NCI-H748 (cell line): ENCODE data around the gene OR1I1.

ENCODE experiments used
- DNase-seq: peaks from one replicate; lab custom pipeline; 2025; ENCODE audit not compliant: unreplicated experiment; lab: John Stamatoyannopoulos, UW

The OR1I1 gene

DNA sequence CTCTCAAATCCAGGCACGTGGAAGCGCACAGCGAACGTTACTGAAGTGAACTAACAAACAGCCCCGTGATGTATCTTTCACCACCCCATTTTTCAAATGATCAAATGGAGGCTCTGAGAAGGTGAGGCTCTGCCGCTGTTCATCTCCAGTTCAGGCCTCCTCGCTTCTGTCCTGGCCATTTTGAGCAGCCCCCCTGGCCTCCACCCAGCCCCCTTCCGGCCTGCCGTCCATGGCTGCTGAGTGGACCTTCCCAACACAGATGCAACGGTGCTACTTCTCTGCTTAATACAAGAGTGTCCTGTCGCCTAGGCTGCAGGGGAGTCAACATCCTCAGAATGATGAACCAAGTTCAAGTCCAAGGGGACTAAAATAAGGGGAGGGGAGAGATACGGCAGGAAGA lies 34.8 kb downstream of the OR1I1 start:
- DNase-seq = no peak

DNA sequence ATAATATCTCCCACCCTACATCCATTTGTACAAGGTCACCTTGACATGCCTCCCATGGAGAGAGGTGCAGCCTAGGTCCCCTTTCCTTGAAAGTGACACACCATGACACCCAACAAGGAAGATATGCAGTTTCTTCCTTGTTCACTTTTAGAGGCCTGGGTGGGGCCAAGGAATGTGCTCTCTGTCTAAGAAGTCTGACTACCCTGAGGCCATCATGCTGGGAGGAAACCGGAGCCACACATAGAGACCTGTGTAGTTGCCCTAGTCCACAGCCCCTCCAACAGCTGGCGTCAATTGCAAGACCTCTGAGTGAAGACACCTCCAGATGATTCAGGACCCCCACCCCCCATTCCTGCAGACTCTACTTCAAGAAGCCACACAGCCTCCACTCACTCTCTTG lies 36.2 kb downstream of the OR1I1 start:
- no peak for DNase-seq

DNA sequence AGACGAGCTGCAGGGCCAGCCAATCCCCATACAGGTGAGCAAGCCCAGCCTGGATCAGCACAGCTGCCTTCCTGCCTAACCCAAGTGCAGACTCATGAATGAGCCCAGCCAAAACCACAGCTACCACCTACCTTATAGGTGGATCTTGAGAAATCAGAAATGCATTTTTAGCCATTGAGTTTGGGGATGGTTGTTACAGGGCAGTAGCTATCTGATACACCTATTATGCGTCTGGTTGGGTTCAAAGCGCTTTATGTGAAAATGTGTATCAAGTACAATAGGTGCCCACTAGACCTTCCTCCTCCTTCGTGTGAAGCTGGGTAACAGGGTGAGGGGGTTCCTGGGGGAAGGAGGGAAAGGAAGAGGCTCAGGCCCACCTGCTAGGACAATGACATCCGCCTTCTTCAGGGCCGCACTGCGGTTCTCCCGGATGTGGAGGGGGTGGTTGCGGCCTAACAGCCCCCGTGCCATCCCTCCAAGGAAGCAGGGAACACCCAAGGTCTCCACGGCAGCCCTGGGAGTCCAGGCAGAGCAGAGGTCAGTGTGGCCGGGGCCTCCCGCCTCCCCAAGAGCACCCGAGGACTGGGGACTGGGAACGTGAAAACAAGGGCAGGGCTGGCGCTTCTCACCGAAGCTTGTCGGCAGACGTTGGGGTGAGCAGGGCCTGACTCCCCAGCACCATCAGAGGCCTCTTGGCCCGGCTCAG lies 36.9 kb downstream of the OR1I1 start:
- DNase-seq = no peak

DNA sequence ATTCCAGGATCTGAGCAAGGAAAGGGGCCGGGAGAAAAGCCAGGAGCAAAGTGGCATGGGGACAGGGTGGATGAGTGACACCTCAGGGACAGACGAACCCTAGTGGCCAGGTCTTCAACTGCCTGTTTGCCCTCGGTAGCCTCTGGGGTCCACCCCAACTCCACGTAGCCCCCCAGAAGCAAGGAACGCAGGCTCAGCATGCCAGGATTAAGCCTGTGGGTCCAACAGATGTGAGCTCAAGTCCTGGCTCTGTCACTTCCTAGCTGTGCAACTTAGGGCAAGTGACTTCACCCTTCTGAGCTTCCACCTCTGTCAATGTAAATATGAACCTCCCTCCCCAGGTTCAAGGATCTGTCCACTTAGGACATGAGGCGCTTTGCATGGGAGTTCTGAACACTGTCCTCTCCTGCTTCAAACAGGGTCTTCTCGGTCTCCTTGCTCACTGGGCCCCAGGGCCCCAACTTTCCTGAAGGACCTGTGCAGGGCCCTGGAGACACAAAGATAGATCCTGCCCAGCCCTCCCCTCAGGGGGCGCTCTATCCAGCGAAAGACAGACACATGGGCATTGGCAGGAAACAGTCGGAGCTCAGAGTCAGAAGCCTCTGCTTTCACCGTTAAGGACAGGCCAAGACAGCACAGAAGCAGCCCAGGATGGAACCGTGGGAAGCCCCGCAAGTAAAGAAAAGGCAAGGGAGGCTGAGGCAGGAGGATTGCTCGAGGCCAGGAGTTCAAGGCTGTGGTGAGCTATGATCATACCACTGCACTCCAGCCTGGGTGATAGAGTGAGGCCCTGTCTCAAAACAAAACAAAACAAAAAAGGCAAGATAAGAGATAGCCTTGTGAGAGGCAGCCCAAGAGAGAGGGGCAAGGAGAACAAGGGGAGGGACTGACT lies 38.4 kb downstream of the OR1I1 start:
- DNase-seq = no peak

DNA sequence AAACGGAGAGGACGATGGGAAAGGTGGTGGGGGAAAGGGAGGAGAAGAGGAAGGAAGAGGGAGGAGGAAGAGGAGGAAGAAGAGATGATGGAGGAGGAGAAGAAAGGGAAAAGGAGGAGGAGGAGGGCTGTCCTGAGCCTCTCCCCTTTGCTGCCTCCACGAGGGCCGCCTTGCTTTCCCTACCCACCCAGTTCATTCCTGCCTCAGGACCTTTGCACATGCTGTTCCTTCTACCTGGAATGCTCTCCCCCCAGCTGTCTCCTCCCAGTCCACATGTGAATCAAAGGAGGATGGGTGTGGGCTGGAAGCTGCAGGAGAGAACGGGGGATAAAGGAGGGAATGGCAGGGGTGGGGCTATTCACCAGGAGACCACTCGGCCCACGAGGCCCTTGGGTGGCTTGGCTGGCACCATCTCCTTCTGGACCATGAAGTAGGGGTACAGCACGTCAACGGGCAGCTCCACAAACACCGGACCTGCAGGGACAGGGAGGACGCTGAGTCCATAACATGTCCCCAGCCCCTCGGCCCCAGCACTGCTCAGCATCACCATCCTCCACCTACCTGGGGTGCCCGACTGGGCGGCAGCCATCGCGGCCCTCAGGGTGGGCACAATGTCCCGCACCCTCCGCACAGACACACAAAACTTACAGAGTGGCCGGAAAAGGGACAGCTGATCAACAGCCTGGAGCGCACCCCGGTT lies 40.5 kb downstream of the OR1I1 start:
- no peak for DNase-seq

DNA sequence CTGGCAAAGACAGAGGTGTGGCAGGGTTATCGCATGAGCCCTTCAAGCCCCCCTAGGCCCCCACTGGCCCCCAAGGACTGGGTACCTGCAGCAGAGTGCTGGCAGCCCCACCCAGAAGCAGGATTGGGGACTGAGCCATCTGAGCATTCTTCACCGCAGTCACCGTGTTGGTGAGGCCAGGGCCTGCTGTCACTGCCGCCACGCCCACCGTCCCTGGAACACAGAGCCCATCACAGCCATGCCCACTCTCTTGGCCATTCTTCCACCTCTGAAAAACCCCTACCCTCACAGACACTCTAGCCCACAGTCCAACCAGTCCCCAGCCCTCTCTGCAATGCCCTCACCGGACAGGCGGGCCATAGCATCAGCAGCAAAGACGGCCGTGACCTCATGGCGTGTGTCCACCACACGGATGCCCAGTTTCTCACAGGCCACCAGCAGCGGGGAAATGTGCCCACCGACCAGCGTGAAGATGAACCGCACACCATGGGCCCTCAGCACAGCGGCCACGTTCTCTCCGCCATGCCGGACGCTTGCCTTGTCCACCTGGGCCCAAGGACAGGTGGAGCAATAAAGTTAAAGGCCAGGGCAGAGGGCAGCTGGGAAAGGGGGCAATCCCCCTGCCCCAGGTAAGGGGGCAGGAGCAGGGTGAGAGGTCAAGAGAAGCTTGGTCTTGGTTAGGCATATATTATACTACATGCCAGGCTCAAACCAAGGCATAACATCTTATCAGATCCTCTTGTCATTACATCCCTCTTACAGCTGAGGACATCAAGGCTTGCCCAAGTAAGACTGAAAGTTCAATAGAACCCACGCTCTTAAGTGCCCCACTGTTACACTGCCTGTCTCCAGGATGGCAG lies 41.2 kb downstream of the OR1I1 start:
- DNase-seq = no peak

DNA sequence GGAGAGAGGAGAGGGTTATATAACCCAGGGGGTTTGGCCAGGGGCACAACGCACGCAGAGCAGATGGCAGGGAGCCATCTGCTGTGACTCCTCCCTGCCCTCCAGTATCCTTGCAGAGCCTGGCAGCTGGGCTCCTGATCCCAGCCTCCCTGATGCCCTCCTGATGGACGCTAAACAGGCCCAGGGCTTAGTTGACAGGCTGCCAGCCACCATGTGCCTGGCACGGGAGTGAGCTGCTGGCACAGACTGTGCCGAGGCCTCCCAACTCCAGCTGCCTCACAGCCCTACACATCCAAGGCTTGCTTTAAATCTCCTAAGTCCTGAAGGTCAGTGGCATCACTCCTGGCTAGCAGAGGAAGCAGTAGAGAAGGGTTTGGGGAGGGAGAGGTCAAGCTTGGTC lies 41.9 kb downstream of the OR1I1 start:
- no peak for DNase-seq

DNA sequence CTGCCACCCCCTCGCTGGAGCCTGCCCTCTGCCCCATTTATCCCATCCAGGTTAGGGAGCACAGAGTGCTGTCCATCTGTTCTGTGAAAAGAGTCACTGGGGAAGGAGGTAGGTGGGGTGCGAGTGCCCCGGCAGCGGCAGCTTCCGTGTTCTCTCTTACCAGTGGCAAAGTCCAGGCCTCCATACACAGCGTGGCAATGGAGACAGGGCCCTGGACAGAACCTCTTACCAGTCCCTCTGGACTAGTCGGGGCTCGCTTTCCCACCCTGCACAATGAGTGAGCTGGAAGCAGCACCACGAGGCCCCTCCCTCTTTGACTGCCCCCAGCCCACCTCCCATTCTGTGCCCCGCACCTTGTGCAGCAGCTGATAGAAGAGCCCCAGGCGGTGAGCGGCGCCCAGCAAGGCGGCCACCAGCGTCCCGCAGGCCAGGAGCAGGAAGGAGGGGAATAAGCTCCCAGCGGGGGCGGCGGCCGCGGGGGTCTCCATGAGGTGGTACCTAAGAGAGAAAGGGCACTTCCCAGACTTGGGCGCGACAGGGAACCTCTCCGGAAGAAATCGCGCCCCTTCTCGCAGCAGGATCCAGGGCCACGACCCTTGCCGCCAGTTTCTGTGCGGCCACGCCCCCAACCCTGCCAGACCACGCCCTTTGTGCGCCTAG lies 42.7 kb downstream of the OR1I1 start:
- peak; percentile 36 for DNase-seq

DNA sequence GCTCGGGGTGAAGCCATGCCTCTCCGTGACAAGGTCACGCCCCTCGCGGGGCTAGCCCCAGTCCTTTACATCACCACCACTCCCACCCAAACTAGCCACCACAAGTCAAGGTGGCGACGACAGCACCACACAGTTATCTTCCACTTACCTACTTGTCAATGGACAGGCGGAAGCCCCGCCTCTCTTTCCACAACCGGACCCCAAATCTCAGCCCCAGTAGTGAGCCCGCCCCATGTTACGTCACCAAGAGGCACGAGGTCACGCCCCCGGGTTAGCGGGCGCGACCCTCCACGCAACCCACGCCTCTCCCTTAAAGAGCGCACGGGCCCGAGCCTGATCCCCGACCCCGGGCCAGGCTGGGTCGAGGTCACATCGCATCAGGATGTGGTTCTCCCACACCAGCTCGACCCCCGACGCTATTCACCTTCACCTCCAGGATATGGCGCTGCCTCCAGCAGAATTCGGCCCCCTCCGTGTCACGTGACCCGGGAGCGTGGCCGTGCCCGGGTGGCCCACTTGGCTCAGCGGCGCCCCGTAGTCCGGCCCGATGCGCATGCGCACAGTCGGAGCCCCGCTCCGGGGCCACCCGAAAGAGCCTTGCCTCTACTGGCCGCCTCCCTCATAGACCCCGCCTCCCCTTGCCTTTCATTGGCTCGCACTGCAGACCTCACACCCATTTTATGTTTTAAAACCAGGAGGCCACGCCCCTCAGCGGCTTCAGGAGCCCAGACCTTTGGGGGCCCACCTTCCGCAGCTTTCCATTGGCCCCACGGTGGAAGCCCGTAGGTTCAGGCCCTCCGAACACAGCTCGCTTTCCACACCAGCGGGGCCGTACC lies 43.4 kb downstream of the OR1I1 start:
- peak; percentile 97 for DNase-seq

DNA sequence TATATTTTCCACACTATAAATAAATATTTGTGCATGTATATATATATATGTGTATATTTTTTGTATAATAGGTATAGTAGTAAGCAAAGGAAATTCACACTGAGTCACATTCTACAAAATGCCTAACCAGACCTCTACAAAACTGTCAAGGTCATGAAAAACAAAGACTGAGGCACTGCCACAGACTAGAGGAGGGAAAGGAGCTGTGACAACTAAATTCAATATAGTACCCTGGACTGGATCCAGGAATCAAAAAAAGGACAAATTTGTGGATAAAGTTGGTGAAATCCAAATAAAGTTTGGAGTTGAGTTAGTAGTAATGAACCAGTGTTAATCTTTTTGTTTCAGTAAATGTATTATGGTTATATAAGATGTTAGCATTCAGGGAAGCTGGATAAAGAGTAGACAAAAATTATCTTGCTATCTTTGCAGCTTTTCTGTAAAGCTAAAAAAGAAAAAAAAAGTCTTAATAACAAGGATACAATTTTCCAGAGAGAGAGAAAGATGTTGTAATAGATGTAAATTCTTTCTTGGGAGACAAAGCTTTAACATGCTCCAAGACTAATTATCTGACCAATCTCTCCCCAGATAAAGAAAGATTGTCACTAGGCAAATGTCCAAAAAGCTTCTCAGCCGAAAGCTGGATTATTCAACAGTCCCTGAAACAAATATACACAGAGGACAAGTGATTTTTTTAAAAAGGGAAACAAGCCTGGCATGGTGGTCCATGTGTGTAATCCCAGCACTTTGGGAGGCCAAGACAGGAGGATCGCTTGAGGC lies 44.3 kb downstream of the OR1I1 start:
- DNase-seq = no peak

DNA sequence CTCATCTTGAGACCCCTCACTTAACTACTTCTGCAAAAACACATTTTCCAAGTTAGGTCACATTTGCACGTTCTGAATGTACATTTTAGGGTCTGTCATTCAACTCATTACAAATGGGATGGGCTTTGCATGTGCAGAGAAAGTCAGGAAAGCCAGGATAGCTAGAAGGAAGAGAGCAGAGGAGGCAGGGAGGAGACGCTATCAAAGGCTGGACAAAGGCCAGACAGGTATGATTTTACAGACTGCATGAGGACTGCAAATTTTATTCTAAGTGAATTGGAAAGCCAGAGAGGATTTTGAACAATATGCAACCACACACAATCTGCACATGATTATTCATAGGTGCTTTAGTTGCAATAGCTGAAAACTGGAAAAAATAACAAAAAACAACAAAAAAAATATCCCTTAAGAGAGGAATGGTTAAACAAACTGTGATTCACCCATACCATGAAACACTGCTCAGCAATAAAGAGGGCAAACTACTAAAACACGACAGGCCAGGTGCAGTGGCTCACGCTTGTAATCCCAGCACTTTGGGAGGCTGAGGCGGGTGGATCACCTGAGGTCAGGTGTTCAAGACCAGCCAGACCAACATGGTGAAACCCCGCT lies 46.3 kb downstream of the OR1I1 start:
- no peak for DNase-seq

DNA sequence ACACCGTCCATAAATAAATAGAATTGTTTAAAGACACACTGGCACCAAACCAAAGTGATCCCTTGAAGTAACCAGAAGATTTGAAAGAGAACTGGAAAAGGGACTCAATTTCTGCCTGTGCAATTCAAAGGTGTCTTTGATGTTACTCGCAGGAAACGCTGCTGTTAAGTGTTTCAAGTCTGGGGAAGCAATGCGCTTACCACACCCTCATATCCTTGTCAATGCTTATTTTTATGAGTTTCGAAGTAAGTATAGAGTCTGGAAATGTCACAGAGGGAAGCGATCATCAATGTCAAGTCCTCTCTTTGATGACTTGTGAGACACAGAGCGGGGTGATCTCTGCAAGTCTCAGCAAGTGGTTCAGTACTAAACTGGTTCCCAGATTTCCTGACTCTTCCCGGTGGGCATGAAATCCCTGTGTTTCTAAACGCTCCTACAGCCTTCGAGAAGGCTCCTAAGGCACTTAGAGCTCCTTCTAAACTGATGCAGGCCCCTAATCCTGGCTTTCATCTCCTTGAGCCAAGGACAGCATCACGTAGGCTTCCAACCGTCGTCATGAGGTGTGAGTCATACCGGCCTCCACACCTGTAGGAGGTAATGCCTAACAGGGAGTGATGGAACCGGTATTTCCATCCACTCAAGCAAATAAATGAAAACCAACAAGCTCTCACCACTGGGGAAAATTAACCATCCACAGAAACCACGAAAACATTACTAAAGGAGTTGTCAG lies 48.0 kb downstream of the OR1I1 start:
- peak; percentile 3 for DNase-seq

DNA sequence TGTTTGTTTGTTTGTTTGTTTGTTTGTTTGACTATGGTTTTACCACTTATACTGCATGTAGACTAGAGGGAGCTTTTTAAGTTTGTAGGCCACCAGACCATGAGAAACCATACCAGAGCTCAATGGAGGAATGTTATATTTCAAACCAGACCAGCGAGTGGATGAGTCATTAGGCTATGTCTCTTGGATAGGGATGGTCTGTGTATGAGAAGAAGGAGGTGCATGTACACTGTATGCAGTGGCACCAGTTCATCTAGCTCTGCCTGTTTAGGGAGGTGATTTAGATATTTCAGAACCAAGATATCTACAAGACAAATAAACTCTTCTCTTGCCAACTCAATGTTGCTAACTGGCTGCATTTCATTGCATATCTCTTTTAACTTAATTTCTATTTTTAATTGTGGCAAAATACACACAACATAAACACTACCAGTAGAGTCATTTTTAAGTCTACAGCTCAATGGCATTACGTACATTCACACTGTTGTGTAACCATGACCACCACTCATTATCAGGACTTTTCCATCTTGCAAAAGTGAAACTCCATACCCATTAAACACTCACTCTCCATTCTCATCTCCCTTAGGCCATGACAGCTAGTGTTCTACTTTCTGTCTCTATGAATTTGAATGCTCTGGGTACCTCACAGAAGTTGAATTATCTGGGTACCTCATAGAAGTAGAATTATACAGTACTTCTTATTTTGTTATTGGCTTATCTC lies 54.4 kb downstream of the OR1I1 start:
- DNase-seq = no peak

DNA sequence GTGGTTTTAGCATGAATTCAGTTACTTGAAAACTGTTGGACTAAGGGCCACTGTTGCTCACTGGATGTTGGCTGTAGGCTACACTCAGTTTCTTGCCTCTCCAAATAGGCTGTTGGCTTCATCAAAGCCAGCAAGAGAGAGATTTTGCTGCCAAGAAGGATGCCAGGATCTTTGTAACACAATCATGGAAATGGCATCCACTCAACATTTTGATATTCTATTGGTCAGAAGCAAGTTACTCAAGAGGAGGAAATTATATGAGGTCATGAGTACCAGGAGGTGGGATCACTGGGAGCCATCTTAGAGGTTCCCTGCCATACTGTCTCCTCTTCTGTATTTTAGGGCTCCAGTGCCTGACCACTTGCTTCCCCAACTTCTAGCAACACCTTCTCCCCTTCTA lies 55.8 kb downstream of the OR1I1 start:
- DNase-seq = no peak

DNA sequence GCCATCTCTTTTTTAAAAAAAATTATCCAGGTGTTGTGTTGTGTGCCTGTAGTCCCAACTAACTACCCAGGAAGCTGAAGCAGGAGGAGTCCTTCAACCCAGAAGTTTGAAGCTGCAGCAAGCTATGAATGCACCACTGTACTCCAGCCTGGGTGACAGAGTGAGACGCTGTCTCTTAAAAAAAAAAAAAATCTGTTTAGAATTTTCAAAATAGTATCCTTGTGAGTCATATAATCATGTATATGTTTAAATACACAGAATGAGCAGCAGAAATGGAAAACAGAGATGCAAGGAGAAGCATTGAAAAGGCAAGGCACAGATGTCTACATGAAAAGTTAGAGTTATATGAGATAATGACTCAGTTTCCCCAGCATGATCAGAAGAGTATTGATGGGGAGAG lies 56.4 kb downstream of the OR1I1 start:
- DNase-seq = no peak

DNA sequence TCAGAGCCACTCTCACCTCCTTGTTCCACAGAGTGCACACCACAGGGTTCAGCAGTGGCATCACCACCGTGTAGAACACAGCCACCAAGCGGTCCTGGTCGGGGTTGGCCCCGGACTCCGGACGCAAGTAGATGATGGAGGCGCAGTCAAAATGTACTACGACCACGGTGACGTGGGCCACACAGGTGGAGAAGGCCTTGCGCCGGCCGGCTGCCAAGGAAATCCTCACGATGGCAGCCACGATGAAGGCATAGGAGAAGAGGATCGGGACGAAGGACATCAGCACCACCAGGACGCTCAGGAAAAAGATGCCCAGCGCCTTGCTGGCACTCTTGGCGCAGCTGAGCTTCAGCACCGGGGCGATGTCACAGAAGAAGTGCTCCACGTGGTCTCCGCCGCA lies 59.1 kb downstream of the OR1I1 start:
- no peak for DNase-seq

DNA sequence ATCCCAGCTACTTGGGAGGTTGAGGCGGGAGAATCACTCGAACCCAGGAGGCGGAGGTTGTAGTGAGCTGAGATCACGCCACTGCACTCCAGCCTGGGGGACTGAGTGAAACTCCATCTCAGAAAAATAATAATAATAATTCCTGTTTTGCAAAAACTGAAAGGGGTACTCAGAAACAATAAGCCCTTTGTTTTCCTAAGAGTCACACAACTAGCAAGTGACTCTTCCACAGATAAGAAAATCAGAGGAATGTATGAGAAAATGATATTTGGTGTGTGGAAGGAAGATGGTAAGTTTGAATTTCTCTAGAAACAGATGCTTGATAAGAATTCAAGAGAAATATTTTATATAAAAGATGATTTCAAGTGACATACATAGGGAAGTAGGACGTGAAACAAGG lies 60.3 kb downstream of the OR1I1 start:
- no peak for DNase-seq
